ENCODE results near the gene RETSAT.
"Not testable (repeated sequence)": the region's sequence is repeated elsewhere in the genome, so short reads cannot be mapped to it uniquely, and the experiment has no call there.

RETSAT gene

GRCh38 chr2:85329701-85330100 lies 24.6 kb downstream of the RETSAT start:
- DNase-seq = not testable (repeated sequence)

- no peak for DNase-seq
These were observed 25.1 kb downstream of the RETSAT start for GRCh38 chr2:85329181-85329651.

GRCh38 chr2:85327822-85328617 lies 26.3 kb downstream of the RETSAT start, which contains the start of gene TGOLN2:
Gene TGOLN2, minus strand, starts transcription at chr2:85327989. Its CDS starts 27 bp downstream, at chr2:85327962.
- DNase-seq = peak; percentile 86 to 92

GRCh38 chr2:85327160-85327821 lies 27.0 kb downstream of the RETSAT start:
- peak in 1 of 2 donors; percentile 64 for DNase-seq

GRCh38 chr2:85326406-85327159 lies 27.7 kb downstream of the RETSAT start:
- DNase-seq = no peak

GRCh38 chr2:85325466-85325811 lies 28.9 kb downstream of the RETSAT start:
- DNase-seq = no peak

GRCh38 chr2:85324639-85325465 lies 29.5 kb downstream of the RETSAT start:
- DNase-seq = no peak

GRCh38 chr2:85323988-85324367 lies 30.4 kb downstream of the RETSAT start:
- not testable (repeated sequence) for DNase-seq

GRCh38 chr2:85323351-85323987 lies 30.9 kb downstream of the RETSAT start:
- no peak for DNase-seq

GRCh38 chr2:85319796-85320195 lies 34.5 kb downstream of the RETSAT start:
- DNase-seq = no peak

- DNase-seq = no peak
These were observed 35.9 kb downstream of the RETSAT start for GRCh38 chr2:85318222-85319074.

- not testable (repeated sequence) for DNase-seq
These were observed 38.4 kb downstream of the RETSAT start for GRCh38 chr2:85315921-85316320.

GRCh38 chr2:85314884-85315242 lies 39.5 kb downstream of the RETSAT start:
- no peak for DNase-seq

- DNase-seq = no peak
These were observed 41.9 kb downstream of the RETSAT start for GRCh38 chr2:85312404-85312803.

- no peak for DNase-seq
These were observed 44.0 kb downstream of the RETSAT start for GRCh38 chr2:85310330-85310729.

GRCh38 chr2:85309699-85310321 lies 44.5 kb downstream of the RETSAT start:
- no peak for DNase-seq

GRCh38 chr2:85308896-85309555 lies 45.3 kb downstream of the RETSAT start:
- peak in 1 of 2 donors; percentile 45 for DNase-seq

GRCh38 chr2:85308201-85308600 lies 46.1 kb downstream of the RETSAT start:
- DNase-seq = no peak

- no peak for DNase-seq
These were observed 46.8 kb downstream of the RETSAT start for GRCh38 chr2:85307527-85307897.
